Naive thymus-derived CD8-positive, alpha-beta T cell (primary cell): ENCODE data around the gene PPP1CB. TPM values are rescaled to one million over a fixed set of nuclear protein-coding genes. Genes with fewer than 3 reads are reported as not detected.

ENCODE experiments used
- ATAC-seq, 2 donors: fragments of 150-1000 bp; cut with Tn5 transposase in 1 of 2; sonication (Bioruptor Pico), chemical (Tn5 transposase) in 1 of 2; 1 replicate in 1 of 2; 2 replicates in 1 of 2; pipeline ENCODE4 v1.10.0; 2021; ENCODE audit warnings: mild to moderate bottlenecking in 2 of 2, moderate library complexity in 2 of 2
- POLR2A ChIA-PET: fragments of 350-600 bp; sonication (Branson Sonifier 250); formaldehyde crosslinking; loops from one replicate; lab custom pipeline; 2021; ENCODE audit warnings: antibody characterized with exemption; lab: Charles Lee
- DNase-seq, 10 donors: peaks; one replicate each; pipeline versions ENCODE4 v3.0.0 to v3.0.0-alpha.2; 2020 to 2022
- H3K27ac Mint-ChIP-seq, 10 donors: one replicate each; pipeline ENCODE4 v1.8.0; 2020 to 2022; ENCODE audit warnings: mild to moderate bottlenecking in 10 of 10, mixed read lengths in 10 of 10, moderate library complexity in 4 of 10, inconsistent platforms in 1 of 10
- H3K27me3 Mint-ChIP-seq, 5 donors: one replicate each; pipeline ENCODE4 v1.8.0; 2021 to 2022; ENCODE audit warnings: mixed read lengths in 5 of 5
- H3K36me3 Mint-ChIP-seq, 3 donors: one replicate each; pipeline ENCODE4 v1.8.0; 2020 to 2022; ENCODE audit warnings: mixed read lengths in 3 of 3, mild to moderate bottlenecking in 2 of 3, inconsistent platforms in 1 of 3
- H3K4me1 Mint-ChIP-seq, 4 donors: one replicate each; pipeline ENCODE4 v1.8.0; 2021 to 2022; ENCODE audit warnings: mixed read lengths in 4 of 4
- H3K4me3 Mint-ChIP-seq, 10 donors: one replicate each; pipeline ENCODE4 v1.8.0; 2020 to 2022; ENCODE audit warnings: mild to moderate bottlenecking in 10 of 10, mixed read lengths in 10 of 10, moderate library complexity in 6 of 10, inconsistent platforms in 1 of 10
- H3K9me3 Mint-ChIP-seq, 9 donors: one replicate each; pipeline ENCODE4 v1.8.0; 2020 to 2022; ENCODE audit warnings: mixed read lengths in 9 of 9, mild to moderate bottlenecking in 3 of 9, inconsistent platforms in 1 of 9, moderate library complexity in 1 of 9
- polyA plus RNA-seq, 3 donors: library from polyadenylated mRNA; unstranded; fragments of 300-500 nt; fragmentation: Illumina TruSeq; gene quantifications; one replicate each; pipeline ENCODE4 v1.2.3, GENCODE V29; 2021
- total RNA-seq, 8 experiments: library from RNA in 2 of 8; stranded (reverse) in 2 of 8; gene quantifications; one replicate each; pipeline ENCODE4 v1.2.3 and lab custom pipeline; 2021 to 2026

The PPP1CB gene
- total and polyA plus RNA-seq, 5 experiments from 2014 or later: 63.1 to 166 (median 85.7) TPM

GRCh38 chr2:28833740-28834470 is 82.3 kb downstream of the PPP1CB start:
- no peaks in the 10 kb centered on the region for H3K9me3 Mint-ChIP-seq
- peaks cover 0 to 2% (median 0%) of the 10 kb centered on the region in 5 donors for H3K27me3 Mint-ChIP-seq
- ATAC-seq: no peak
- H3K36me3 Mint-ChIP-seq: no peaks in the 10 kb centered on the region
- POLR2A ChIA-PET: interaction anchor here (0.6 kb wide), 1 partner anchor 275 kb away, joined by 3 read pairs; no protein-coding TSS in a partner anchor
- no peak overlapping the region for H3K4me3 Mint-ChIP-seq
- no peaks in the 10 kb centered on the region for H3K4me1 Mint-ChIP-seq
- H3K27ac Mint-ChIP-seq: no peak overlapping the region
- no peak for DNase-seq

- no peak for DNase-seq
- H3K4me3 Mint-ChIP-seq: no peak overlapping the region
- no peak for ATAC-seq
- POLR2A ChIA-PET: no interaction called here
- no peak overlapping the region for H3K27ac Mint-ChIP-seq
- peaks cover 0 to 2% (median 0%) of the 10 kb centered on the region in 5 donors for H3K27me3 Mint-ChIP-seq
- no peaks in the 10 kb centered on the region for H3K9me3 Mint-ChIP-seq
- H3K36me3 Mint-ChIP-seq: no peaks in the 10 kb centered on the region
- no peaks in the 10 kb centered on the region for H3K4me1 Mint-ChIP-seq
Observed at GRCh38 chr2:28835781-28836180, 84.2 kb downstream of the PPP1CB start.

GRCh38 chr2:28838971-28839370 is 87.3 kb downstream of the PPP1CB start:
- no peak overlapping the region for H3K27ac Mint-ChIP-seq
- POLR2A ChIA-PET: no interaction called here
- no peak overlapping the region for H3K4me3 Mint-ChIP-seq
- no peak for DNase-seq
- no peaks in the 10 kb centered on the region for H3K9me3 Mint-ChIP-seq
- no peak for ATAC-seq
- no peaks in the 10 kb centered on the region for H3K4me1 Mint-ChIP-seq
- no peaks in the 10 kb centered on the region for H3K27me3 Mint-ChIP-seq
- H3K36me3 Mint-ChIP-seq: peaks cover 0 to 3% (median 0%) of the 10 kb centered on the region in 3 donors

- Mint-ChIP-seq H3K4me3 (no peak overlapping the region), H3K9me3 (no peaks in the 10 kb centered on the region), H3K27ac (peak overlapping the region in 1 of 10 donors; percentile 28), H3K36me3 (peaks cover 0 to 10% (median 0%) of the 10 kb centered on the region in 3 donors), H3K27me3 (no peaks in the 10 kb centered on the region), H3K4me1 (no peaks in the 10 kb centered on the region)
- POLR2A ChIA-PET: interaction anchor here (0.6 to 1.1 kb wide), 2 partner anchors 18 to 594 kb away, joined by 3 to 4 read pairs; no protein-coding TSS in a partner anchor
- no peak for DNase-seq
- ATAC-seq: no peak
Observed at GRCh38 chr2:28842042-28842441, 90.4 kb downstream of the PPP1CB start.

Other genes with a start within 250 kb of the PPP1CB start
- 1 to 10 TPM; 1.1 to 2.1 TPM for gene SPDYA, start 59.0 kb downstream of the PPP1CB start, total RNA-seq
- not detected for gene SPDYA, start 59.0 kb downstream of the PPP1CB start, polyA plus RNA-seq
- 10 to 100 TPM; 22.8 to 24.3 TPM for gene TRMT61B, start 118.5 kb downstream of the PPP1CB start, total RNA-seq
- gene TRMT61B, start 118.5 kb downstream of the PPP1CB start, polyA plus RNA-seq: 10 to 100 TPM; 17.0 to 21.5 (median 19.5) TPM
- gene WDR43, start 142.8 kb downstream of the PPP1CB start, total RNA-seq: 10 to 100 TPM; 70.4 to 73.2 TPM
- 10 to 100 TPM; 35.1 to 44.8 (median 37.6) TPM for gene WDR43, start 142.8 kb downstream of the PPP1CB start, polyA plus RNA-seq
- under 1 TPM; 0.47 to 0.75 TPM for gene TOGARAM2, start 229.5 kb downstream of the PPP1CB start, total RNA-seq
- 1 to 10 TPM in 1 of 3 donors, under 1 TPM in 1, not detected in 1; 0.32 to 1.9 TPM for gene TOGARAM2, start 229.5 kb downstream of the PPP1CB start, polyA plus RNA-seq